ENCODE data around the gene RAC2.
"Not testable (repeated sequence)": the region's sequence is repeated elsewhere in the genome, so short reads cannot be mapped to it uniquely, and the experiment has no call there.

The RAC2 gene

DNA sequence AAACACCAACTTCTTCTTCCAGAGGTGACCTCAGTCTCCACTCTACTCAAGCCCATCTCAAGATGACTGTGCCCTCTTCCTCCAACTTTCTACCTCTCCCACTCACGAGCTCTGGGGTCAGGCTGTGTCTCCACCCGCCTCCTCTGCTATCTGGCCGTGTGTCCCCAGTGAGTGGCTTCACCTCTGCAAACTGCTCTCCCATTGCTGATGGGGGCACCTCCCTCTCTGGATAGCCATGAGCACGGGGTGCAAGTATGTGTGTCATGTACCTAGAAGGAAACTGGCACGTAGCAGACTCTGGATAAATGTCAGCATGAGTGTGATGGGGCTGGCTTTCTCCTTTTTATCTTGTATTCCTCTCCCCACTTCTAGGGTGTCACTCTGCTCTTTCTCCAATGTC lies 18.3 kb upstream of the RAC2 start:
- no peak for DNase-seq (ENCODE audit: insufficient read length)
- TF ChIP-seq POLR2A (IDR thresholded peaks at IDR 0.05; ENCODE audit: low read depth, low read length) (no peak), TAF1 (IDR thresholded peaks at IDR 0.05; ENCODE audit: borderline replicate concordance, low read depth, low read length) (no peak), POLR2AphosphoS5 (IDR thresholded peaks at IDR 0.05; ENCODE audit: low read depth, low read length) (no peak)
- no peak for FAIRE-seq

DNA sequence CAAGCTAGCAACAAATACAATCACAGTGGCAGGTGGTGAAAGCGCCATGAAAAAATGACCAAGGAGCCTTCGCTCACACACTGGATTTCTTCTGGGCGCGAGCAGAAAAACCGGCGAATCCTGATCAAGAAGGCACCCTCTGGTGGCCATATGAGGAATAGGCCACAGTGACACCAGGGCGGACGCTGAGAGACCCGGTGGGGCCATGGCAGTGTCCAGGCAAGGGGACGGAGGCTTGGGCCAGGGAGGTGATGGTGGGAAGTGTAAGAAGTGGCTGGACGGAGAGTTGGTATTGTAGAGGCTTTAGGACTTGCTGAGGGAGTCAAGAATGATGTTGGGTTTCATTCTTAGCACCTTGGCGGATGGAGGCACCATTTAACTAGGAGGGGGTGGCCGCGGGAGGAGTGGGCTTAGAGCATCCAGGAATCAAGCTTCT lies 16.9 kb upstream of the RAC2 start:
- TF ChIP-seq TAF1 (IDR thresholded peaks at IDR 0.05; ENCODE audit: borderline replicate concordance, low read depth, low read length) (no peak), POLR2A (IDR thresholded peaks at IDR 0.05; ENCODE audit: low read depth, low read length) (no peak), POLR2AphosphoS5 (IDR thresholded peaks at IDR 0.05; ENCODE audit: low read depth, low read length) (no peak)
- no peak for DNase-seq (ENCODE audit: insufficient read length)
- FAIRE-seq = peak; percentile 96

DNA sequence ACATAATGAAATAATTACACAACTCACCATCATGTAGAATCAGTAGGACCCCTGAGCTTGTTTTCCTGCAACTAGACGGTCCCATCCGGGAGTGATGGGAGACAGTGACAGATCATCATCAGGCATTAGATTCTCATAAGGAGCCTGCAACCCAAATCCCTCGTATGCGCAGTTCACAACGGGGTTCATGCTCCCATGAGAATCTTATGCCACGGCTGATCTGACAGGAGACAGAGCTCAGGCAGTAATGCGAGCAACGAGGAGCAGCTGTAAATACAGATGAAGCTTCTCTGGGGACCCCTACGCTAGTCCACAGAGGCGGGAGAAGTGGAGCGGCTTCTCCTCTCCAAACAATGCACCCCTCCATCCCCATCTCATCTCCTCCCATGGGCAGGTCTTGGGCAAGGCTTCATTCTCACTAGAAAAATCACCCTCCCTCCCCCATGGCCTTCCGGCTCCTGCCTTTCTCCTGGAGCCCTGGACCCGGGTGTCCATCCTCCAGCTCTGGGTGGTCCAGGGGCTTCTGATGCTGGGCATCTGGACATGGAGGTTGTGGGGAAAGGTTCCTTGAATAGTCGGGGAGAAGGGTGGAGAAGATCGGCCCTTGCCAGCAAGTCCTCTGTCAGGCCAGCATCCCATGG lies 16.2 kb upstream of the RAC2 start:
- FAIRE-seq (no peak), DNase-seq (ENCODE audit: insufficient read length) (no peak)
- no peak for TF ChIP-seq POLR2AphosphoS5 (IDR thresholded peaks at IDR 0.05; ENCODE audit: low read depth, low read length)
- TF ChIP-seq POLR2A (IDR thresholded peaks at IDR 0.05; ENCODE audit: low read depth, low read length) = no peak
- TF ChIP-seq TAF1 (IDR thresholded peaks at IDR 0.05; ENCODE audit: borderline replicate concordance, low read depth, low read length) = no peak

DNA sequence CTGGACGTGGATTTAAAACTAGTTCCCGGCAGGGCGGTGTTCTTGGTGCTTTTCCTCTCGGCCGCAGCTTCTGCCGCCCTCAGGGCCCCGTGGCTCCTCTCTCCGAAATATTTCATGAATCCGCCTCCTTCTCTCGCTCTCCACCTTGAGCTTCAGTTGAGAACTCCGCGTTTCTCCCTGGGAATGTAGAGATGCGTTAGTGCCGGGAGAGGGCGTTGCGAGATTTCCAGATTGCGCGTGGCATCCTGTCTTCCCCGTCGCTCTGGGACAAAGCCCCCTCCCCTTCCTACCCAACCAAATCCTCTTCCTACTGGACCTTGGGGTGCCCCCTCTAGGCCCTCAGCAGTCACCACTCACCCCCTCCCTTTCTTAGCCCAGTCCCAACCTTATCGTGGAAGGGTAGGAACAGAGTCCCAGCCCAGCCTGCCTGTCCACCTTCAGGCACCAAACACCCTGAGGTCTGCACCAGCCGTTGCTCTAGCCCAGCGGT lies 15.5 kb upstream of the RAC2 start:
- DNase-seq (ENCODE audit: insufficient read length) (no peak), FAIRE-seq (peak; percentile 87)
- TF ChIP-seq POLR2AphosphoS5 (IDR thresholded peaks at IDR 0.05; ENCODE audit: low read depth, low read length) = no peak
- no peak for TF ChIP-seq TAF1 (IDR thresholded peaks at IDR 0.05; ENCODE audit: borderline replicate concordance, low read depth, low read length)
- TF ChIP-seq POLR2A (IDR thresholded peaks at IDR 0.05; ENCODE audit: low read depth, low read length) = no peak

DNA sequence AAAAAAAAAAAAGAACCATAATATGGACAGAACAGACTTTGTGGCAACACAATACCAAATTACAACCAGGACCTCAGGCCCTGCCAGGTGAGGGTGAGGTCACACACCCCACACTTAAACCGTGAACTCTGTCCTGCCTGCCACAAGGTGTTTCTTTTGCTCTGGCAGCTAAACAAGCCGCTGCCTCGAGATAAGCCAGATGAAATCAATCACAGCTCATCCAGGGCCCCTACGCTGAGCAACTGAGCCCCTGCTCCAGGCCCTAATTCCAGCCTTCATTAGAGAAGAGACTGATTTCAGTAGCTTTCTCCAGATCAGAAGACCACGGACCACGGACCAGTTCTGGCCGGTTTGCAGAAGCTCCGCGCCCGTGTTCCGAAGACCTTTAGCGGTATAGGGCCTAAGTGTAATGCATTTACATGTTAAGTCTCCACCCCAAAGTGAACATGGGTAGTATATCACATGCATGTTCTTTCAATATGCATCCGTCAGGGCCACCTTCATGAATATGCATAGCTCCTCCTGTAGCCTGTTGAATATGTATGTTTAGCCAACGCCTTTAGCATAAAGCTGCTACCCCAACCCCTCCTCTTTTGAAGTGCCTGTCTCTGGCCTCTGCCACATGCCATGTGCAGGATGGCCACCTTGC lies 14.8 kb upstream of the RAC2 start:
- no peak for FAIRE-seq
- no peak for TF ChIP-seq TAF1 (IDR thresholded peaks at IDR 0.05; ENCODE audit: borderline replicate concordance, low read depth, low read length)
- no peak for DNase-seq (ENCODE audit: insufficient read length)

DNA sequence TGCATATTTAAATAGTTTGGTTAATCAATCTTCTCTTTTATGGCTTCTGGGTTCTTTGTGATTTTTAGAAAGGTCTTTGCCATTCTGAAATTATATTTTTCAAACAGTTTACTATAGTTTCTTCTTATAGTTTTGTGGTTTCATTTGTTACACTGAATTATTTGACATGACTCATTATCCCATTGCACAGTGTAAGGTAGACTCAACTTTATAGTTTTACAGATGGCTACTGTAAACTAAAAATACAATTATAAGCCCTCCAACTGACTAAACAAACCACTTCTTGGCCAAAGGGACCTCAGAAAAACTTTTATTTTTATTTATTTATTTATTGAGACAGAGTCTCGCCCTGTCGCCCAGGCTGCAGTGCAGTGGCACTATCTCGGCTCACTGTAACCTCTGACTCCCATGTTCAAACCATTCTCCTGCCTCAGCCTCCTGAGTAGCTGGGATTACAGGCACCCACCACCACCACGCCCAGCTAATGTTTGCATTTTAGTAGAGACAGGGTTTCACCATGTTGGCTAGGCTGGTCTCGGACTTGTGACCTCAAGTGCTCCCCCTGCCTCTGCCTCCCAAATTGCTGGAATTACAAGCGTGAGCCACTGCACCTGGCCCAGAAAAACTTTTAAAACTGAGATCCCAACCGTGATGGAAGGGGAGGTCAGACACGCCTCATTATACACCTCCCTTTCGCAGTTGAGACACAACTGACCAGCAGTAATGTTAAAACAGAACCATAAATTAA lies 14.1 kb upstream of the RAC2 start:
- FAIRE-seq (no peak), DNase-seq (ENCODE audit: insufficient read length) (no peak)
- TF ChIP-seq TAF1 (IDR thresholded peaks at IDR 0.05; ENCODE audit: borderline replicate concordance, low read depth, low read length) (no peak), POLR2A (IDR thresholded peaks at IDR 0.05; ENCODE audit: low read depth, low read length) (no peak), POLR2AphosphoS5 (IDR thresholded peaks at IDR 0.05; ENCODE audit: low read depth, low read length) (no peak)

DNA sequence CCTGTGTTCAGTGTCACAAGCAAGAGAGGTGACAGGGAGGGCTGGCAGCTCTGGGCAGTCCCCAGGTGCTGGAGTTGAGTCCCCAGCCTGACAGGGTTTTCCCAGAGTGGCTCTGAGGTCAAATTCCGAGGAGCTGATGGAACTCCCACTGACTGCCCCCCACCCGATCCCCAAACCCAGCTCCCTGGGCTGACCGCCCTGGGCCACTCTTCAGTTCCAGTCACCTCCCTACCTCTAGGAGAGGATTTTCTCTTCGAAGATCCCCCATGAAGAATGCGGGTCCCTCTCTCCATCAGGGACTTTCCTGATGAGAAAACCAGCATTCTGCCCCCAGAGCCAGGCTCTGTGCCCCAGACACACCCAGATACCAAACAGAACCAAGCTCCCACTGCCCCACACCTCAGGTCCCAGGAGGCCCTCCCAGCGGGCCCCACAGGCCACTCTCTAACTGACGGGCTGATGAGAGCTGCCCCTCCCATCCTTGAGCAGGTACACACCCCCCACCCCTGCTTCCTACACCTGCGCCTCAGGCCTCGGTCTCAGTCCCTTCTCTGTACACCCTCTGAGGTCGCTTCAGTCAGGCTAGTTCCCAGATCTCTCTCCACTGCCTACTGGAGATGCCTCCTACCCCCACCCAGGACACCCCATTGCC lies 12.1 kb upstream of the RAC2 start:
- TF ChIP-seq POLR2AphosphoS5 (IDR thresholded peaks at IDR 0.05; ENCODE audit: low read depth, low read length) (no peak), TAF1 (IDR thresholded peaks at IDR 0.05; ENCODE audit: borderline replicate concordance, low read depth, low read length) (no peak), POLR2A (IDR thresholded peaks at IDR 0.05; ENCODE audit: low read depth, low read length) (no peak)
- FAIRE-seq (peak; percentile 24), DNase-seq (ENCODE audit: insufficient read length) (no peak)

DNA sequence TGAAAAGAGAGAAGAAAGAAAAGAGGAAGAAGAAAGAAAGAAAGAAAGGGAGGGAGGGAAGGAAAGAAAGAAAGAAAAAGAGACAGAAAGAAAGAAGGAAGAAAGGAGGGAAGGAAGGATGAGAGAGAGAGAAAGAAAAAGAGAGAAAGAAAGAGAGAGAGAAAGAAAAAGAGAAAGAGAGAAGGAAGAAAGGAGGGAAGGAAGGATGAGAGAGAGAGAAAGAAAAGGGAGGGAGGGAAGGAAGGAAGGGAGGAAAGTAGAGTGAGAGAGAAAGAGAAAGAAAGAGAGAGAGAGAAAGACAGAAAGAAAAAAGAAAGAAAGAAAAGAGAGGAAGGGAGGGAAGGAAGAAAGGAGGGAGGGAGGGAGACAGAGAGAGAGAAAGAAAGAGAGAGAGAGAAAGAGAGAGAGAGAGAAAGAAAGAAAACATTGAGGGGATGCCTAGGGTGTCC lies 11.5 kb upstream of the RAC2 start:
- DNase-seq (ENCODE audit: insufficient read length) (no peak), FAIRE-seq (no peak)
- TF ChIP-seq TAF1 (IDR thresholded peaks at IDR 0.05; ENCODE audit: borderline replicate concordance, low read depth, low read length) (no peak), POLR2AphosphoS5 (IDR thresholded peaks at IDR 0.05; ENCODE audit: low read depth, low read length) (no peak), POLR2A (IDR thresholded peaks at IDR 0.05; ENCODE audit: low read depth, low read length) (no peak)

DNA sequence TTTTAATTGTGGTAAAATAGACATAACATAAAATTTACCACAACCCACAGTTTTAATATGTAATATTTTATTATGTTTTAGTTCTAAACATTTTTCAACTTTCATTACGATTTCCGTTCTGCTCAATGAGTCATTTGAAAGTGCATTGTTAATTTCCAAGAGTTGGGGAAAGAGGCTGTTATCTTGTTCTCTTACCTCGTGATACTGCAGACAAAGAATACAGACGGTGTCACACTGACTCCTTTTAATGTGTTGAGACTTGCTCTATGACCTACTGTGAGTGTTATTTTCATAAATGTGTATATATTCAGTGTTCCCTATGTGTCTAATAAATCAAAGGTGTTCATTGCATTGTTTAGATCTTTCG lies 10.8 kb upstream of the RAC2 start:
- DNase-seq (ENCODE audit: insufficient read length) (no peak), FAIRE-seq (no peak)
- TF ChIP-seq TAF1 (IDR thresholded peaks at IDR 0.05; ENCODE audit: borderline replicate concordance, low read depth, low read length) = no peak

DNA sequence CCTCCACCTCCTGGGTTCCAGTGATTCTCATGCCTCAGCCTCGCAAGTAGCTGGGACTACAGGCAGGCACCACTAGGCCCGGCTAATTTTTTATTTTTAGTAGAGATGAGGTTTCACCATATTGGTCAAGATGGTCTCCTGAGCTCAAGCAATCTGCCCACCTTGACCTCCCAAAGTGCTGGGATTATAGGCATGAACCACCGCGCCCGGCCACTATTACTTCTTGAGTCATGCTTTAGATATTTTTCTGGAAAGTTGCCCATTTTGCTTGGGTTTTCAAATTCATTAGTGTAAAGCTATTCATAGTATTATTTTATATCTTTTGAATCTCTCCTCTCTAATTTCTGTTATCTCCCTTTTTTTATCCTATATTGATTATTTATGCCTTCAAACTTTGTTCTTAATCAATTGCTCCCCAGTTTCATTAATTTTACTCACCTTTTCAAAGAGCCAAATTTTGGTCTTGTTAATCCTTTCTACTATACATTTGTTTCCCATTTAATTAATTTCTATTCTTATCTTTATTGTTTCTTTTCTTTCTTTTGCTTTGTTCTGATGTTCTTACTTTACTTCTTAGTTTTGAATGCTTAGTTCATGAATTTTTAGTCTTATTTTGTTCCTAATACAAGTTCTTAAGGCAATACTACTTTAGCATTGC lies 10.3 kb upstream of the RAC2 start:
- FAIRE-seq (no peak), DNase-seq (ENCODE audit: insufficient read length) (no peak)
- no peak for TF ChIP-seq TAF1 (IDR thresholded peaks at IDR 0.05; ENCODE audit: borderline replicate concordance, low read depth, low read length)
- TF ChIP-seq POLR2AphosphoS5 (IDR thresholded peaks at IDR 0.05; ENCODE audit: low read depth, low read length) = no peak
- TF ChIP-seq POLR2A (IDR thresholded peaks at IDR 0.05; ENCODE audit: low read depth, low read length) = no peak

DNA sequence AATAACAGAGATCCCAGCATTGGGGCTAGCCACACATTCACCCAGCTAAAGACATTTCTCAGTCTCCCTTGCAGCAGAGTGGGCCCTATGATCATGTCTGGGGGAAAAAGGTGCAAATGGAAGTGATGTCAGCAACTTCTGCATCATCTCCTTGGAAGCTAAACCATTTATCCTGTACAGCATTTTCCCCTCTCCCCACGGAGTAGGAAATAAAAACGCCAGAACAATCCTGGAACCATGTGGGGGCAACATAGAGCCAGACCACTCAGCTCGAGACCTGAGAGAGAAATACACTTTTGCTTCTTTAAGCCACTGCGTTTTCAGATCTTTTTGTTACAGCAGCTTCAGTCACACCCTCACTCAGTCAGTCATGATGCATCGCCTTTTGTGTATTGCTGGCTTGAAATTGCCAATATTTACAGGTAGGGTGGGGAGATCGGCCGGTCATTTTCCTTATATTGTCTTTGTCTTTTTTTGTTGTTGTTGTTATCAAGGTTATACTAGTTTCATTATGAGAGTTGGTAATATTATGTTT lies 9.1 kb upstream of the RAC2 start:
- TF ChIP-seq POLR2A (IDR thresholded peaks at IDR 0.05; ENCODE audit: low read depth, low read length) (no peak), TAF1 (IDR thresholded peaks at IDR 0.05; ENCODE audit: borderline replicate concordance, low read depth, low read length) (no peak), POLR2AphosphoS5 (IDR thresholded peaks at IDR 0.05; ENCODE audit: low read depth, low read length) (no peak)
- no peak for FAIRE-seq
- DNase-seq (ENCODE audit: insufficient read length) = no peak

DNA sequence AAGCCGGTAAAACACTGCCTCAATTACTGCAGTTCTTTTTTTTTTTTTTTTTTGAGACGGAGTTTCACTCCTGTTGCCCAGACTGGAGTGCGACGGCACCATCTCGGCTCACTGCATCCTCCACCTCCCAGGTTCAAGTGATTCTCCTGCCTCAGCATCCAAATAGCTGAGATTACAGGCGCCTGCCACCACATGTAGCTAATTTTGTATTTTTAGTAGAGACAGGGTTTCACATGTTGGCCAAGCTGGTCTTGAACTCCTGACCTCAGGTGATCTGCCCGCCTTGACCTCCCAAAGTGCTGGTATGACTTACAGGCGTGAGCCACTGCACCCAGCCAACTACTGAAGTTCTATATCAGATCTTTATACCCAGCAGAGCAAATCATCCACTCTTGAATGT lies 7.8 kb upstream of the RAC2 start:
- not testable (repeated sequence) for DNase-seq (ENCODE audit: insufficient read length); FAIRE-seq
